DOHH2 (cell line): ENCODE measurements around the gene GPC6.

Source experiments
- H3F3A ChIP-seq: fragments of 200-600 bp; sonication (generic), shearing (Covaris generic); 2 replicates; pipeline ENCODE4 v1.6.0; 2016; ENCODE audit warnings: antibody characterized with exemption, mild to moderate bottlenecking; ENCODE audit not compliant: control insufficient read depth, insufficient read depth
- H3K27ac ChIP-seq: fragments of 200-600 bp; sonication (generic); 2 replicates; pipeline ENCODE4 v1.5.1; 2014; ENCODE audit warnings: low read depth, mild to moderate bottlenecking, low read length, moderate library complexity
- H3K27me3 ChIP-seq: fragments of 200-600 bp; sonication (generic); 2 replicates; pipeline ENCODE4 v1.6.1; 2014; ENCODE audit warnings: mild to moderate bottlenecking, low read length, mixed read lengths; ENCODE audit not compliant: control insufficient read depth
- H3K36me3 ChIP-seq: fragments of 200-600 bp; sonication (generic); 2 replicates; pipeline ENCODE4 v1.6.1; 2014; ENCODE audit warnings: mild to moderate bottlenecking, low read length, moderate library complexity, mixed read lengths; ENCODE audit not compliant: control insufficient read depth
- H3K4me1 ChIP-seq: fragments of 200-600 bp; sonication (generic); 2 replicates; pipeline ENCODE4 v1.6.1; 2014; ENCODE audit warnings: mild to moderate bottlenecking, low read length, mixed read lengths; ENCODE audit not compliant: control insufficient read depth
- H3K4me2 ChIP-seq: fragments of 200-600 bp; sonication (generic); 2 replicates; pipeline ENCODE4 v1.6.0; 2014; ENCODE audit warnings: mild to moderate bottlenecking, low read length, moderate library complexity
- H3K4me3 ChIP-seq: fragments of 200-600 bp; sonication (generic); 2 replicates; pipeline ENCODE4 v1.5.1; 2014; ENCODE audit warnings: mild to moderate bottlenecking, low read length, mixed read lengths
- H3K79me2 ChIP-seq: fragments of 200-600 bp; sonication (generic); 2 replicates; pipeline ENCODE4 v1.6.1; 2014; ENCODE audit warnings: mild to moderate bottlenecking, low read length, mixed read lengths; ENCODE audit not compliant: control insufficient read depth
- H3K9me2 ChIP-seq: fragments of 200-600 bp; sonication (generic); replicated peaks from 2 replicates; pipeline ENCODE4 v1.6.1; 2014; ENCODE audit warnings: mild to moderate bottlenecking, low read length, mixed read lengths; ENCODE audit not compliant: control insufficient read depth
- H3K9me3 ChIP-seq: fragments of 200-600 bp; sonication (generic); 2 replicates; pipeline ENCODE4 v1.6.1; 2014; ENCODE audit warnings: antibody characterized with exemption, low read length, mixed read lengths; ENCODE audit not compliant: control insufficient read depth, insufficient read depth
- H4K20me1 ChIP-seq: fragments of 200-600 bp; sonication (generic); 2 replicates; pipeline ENCODE4 v1.6.0; 2014; ENCODE audit warnings: low read depth, mild to moderate bottlenecking, antibody characterized with exemption, low read length, moderate library complexity; ENCODE audit not compliant: control insufficient read depth, insufficient read depth
- CTCF ChIP-seq: fragments of 200-600 bp; sonication (generic); IDR thresholded peaks from one replicate; pipeline ENCODE4 v1.5.1; 2014; ENCODE audit warnings: antibody characterized with exemption, mild to moderate bottlenecking, low read depth, low read length; ENCODE audit not compliant: poor library complexity, severe bottlenecking
- EZH2phosphoT487 ChIP-seq: fragments of 200-600 bp; sonication (generic); IDR thresholded peaks from 2 replicates; pipeline ENCODE4 v1.6.1; 2017; ENCODE audit warnings: borderline replicate concordance, mild to moderate bottlenecking, antibody characterized with exemption, low read length, moderate library complexity, mixed read lengths

Gene GPC6

DNA sequence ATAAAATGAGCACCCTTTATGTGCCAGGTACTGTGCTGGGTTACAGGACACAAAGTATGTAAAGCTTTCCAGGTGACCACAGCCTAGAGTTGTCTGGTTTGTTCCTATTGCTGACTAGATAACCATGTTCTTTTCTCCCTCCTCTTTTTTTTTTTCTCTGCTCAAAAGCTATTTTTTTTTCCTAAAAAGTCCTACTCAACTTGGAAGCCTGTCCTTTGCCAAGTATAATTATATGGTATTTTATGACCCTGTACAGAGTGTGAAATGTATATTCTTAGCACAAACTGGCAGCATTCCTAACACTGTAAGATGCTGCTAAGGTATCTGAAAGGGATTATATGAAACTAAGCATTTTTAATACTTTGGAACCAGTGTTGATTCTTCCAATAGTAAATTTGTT lies 171.0 kb downstream of the GPC6 start:
- H3K27me3 ChIP-seq = no peaks in the 10 kb centered on the region
- H3K4me1 ChIP-seq = no peaks in the 10 kb centered on the region
- H3K36me3 ChIP-seq = no peaks in the 10 kb centered on the region
- no peaks in the 10 kb centered on the region for H4K20me1 ChIP-seq
- H3F3A ChIP-seq = no peaks in the 10 kb centered on the region
- H3K9me2 ChIP-seq = no peaks in the 10 kb centered on the region
- no peaks in the 10 kb centered on the region for H3K9me3 ChIP-seq
- no peak overlapping the region for H3K4me2 ChIP-seq
- H3K27ac ChIP-seq = no peak overlapping the region
- H3K4me3 ChIP-seq = no peak overlapping the region
- H3K79me2 ChIP-seq = no peaks in the 10 kb centered on the region
- TF ChIP-seq EZH2phosphoT487 (no peak), CTCF (no peak)

DNA sequence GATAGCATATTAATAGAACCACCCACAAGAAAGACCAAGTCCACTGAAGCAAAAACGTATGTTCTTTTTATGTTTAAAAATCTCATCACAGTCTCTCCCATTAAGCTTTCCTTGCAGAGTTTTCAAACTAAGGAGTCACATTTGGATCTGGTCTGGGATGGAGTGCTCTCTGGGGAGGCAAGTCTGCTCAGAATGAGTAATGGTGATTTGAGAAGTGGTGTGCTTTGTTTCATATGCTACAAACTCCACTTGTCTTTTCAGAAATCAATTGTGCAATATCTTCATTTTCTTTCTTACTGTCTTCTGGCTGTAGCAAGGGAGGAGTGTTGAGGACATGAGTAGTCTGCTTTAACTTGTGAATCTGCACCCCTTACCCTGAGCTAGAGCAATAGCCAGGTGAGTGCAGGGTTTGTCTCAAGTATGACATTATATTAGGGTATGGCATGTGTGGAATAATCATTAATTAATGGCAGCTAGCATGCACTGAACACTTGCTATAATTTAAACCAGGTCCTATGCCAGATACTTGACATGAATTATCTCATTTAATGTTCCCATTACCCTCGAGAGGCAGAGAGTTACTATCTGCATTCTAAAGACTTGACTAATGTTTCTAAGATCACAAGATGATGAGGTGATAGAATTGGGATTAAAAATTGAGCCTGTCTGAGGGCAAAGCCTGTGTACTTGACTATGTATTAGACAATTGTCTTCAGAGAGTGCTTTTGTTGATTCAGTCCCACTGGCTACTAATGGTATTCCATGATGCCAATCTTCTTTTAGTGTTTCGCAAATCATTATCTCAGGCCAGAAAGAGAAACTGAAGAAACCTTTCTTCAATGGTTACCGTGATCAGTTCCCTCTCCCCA lies 171.8 kb downstream of the GPC6 start:
- no peak overlapping the region for H3K4me3 ChIP-seq
- no peaks in the 10 kb centered on the region for H3K36me3 ChIP-seq
- H3K27me3 ChIP-seq = no peaks in the 10 kb centered on the region
- H3F3A ChIP-seq = no peaks in the 10 kb centered on the region
- no peaks in the 10 kb centered on the region for H3K9me2 ChIP-seq
- no peaks in the 10 kb centered on the region for H3K9me3 ChIP-seq
- no peaks in the 10 kb centered on the region for H3K79me2 ChIP-seq
- no peaks in the 10 kb centered on the region for H3K4me1 ChIP-seq
- H3K4me2 ChIP-seq = no peak overlapping the region
- H3K27ac ChIP-seq = no peak overlapping the region
- no peaks in the 10 kb centered on the region for H4K20me1 ChIP-seq
- TF ChIP-seq EZH2phosphoT487 (no peak), CTCF (no peak)

DNA sequence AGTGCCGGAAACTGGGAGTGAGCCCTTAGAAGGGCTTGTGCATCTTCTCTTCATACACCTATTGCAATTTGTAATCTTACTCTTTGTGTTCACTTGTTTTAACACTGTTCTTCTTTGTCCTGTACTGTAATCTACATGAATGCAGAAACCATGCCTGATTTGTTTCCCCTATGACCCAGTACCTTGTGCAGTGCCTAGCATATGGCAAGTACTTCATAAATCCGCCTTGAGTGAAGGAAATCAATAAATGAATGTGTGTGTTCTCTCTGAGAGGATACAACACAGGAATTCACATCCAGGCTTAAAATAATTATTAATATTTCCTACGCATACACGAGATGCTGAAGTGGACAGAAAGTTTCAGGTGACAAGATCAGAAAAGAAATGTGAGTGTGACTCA lies 172.6 kb downstream of the GPC6 start:
- TF ChIP-seq CTCF (no peak), EZH2phosphoT487 (no peak)
- no peaks in the 10 kb centered on the region for H3K36me3 ChIP-seq

More for the DNA sequence above, 172.6 kb downstream of the GPC6 start:
- H3K9me2 ChIP-seq = no peaks in the 10 kb centered on the region
- no peaks in the 10 kb centered on the region for H3F3A ChIP-seq
- no peak overlapping the region for H3K4me3 ChIP-seq
- no peaks in the 10 kb centered on the region for H3K4me1 ChIP-seq
- no peak overlapping the region for H3K4me2 ChIP-seq
- H4K20me1 ChIP-seq = no peaks in the 10 kb centered on the region
- no peaks in the 10 kb centered on the region for H3K79me2 ChIP-seq
- no peak overlapping the region for H3K27ac ChIP-seq
- H3K9me3 ChIP-seq = no peaks in the 10 kb centered on the region
- H3K27me3 ChIP-seq = no peaks in the 10 kb centered on the region
